Measurements from ENCODE around the gene RSU1.

DNA sequence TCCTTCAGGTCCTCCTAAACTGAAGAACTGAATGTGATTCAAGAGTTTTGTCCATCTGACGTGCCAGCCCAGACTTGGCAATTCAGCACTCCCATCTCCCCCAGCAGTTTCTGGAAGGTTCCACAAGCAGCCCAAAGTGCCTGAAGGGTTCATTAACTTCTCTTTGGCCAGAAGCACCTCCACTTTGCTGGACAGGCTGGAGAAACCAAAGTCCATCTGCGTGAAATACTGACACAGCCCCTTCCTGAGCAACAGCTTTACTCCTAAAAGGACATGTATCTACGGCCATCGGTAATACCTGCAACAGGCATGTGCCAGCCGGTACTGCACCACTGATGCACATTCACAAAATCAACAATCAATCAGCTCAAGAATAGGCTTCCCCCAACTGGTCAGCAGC lies 48.5 kb downstream of the RSU1 start:
- TF ChIP-seq POLR2A (IDR thresholded peaks at IDR 0.05; ENCODE audit: low read depth, low read length): no peak
- no peak for TF ChIP-seq PAX5 (IDR thresholded peaks at IDR 0.05; ENCODE audit: insufficient read depth, low read length, severe bottlenecking)
- no peak for TF ChIP-seq POLR2AphosphoS5 (IDR thresholded peaks at IDR 0.05; ENCODE audit: low read depth, low read length)
- no peak for TF ChIP-seq TAF1 (IDR thresholded peaks at IDR 0.05; ENCODE audit: low read depth, low read length)
- TF ChIP-seq POU2F2 (IDR thresholded peaks at IDR 0.05; ENCODE audit: low read depth, low read length): no peak
- no peak for TF ChIP-seq SPI1 (IDR thresholded peaks at IDR 0.05; ENCODE audit: low read depth, low read length)

Measured in GM12891 (cell line).